GM18870 (cell line): ENCODE results near the gene C16orf87.
"Not testable (repeated sequence)": the region's sequence is repeated elsewhere in the genome, so short reads cannot be mapped to it uniquely, and the experiment has no call there.

Experiments used
- ATAC-seq: cut with Tn5 transposase; IDR thresholded peaks from one replicate; pipeline ENCODE4 v1.9.1; 2021; ENCODE audit warnings: moderate library complexity; ENCODE audit not compliant: unreplicated experiment

Gene C16orf87, protein sequence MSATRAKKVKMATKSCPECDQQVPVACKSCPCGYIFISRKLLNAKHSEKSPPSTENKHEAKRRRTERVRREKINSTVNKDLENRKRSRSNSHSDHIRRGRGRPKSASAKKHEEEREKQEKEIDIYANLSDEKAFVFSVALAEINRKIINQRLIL

DNA sequence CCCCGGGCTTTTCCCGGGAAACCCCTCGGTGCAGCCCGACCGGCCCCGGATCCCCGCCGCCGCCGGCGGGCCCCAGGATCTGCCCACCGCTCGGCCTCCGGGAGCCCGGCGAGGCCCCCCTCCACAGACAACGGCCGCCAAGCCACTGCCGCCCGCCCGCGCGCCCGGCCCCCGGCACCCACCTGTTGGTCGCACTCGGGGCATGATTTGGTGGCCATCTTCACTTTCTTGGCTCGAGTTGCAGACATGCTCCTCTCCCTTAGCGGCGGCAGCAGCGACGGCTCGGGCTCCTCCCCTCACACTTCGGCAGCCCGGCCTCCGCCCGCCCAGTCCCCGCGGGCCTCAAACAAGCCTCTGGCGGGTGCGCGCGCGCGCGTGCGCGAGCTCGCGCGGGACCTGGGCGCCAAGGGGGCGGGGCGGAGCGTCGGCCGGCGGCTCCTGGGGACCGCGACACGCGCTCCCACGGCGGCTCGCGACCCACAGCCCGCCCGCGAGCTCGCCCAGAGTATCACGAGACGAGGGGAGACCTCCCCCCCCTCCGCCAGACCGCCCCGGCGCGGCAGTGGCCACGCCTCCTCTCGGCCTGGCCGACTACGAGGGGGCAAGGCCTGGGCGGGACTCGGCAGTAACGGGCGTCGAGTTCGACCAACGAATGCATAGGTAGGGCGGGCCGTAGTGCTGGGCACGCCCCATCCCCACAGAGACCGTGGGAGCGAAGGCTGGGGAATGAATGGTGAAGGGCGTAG, at the start of gene C16orf87:
TSS of gene C16orf87 (minus strand) at position 279 of the 746 bp plus-strand sequence. CDS start at position 248, 31 bp downstream.
- peak; percentile 88 for ATAC-seq

DNA sequence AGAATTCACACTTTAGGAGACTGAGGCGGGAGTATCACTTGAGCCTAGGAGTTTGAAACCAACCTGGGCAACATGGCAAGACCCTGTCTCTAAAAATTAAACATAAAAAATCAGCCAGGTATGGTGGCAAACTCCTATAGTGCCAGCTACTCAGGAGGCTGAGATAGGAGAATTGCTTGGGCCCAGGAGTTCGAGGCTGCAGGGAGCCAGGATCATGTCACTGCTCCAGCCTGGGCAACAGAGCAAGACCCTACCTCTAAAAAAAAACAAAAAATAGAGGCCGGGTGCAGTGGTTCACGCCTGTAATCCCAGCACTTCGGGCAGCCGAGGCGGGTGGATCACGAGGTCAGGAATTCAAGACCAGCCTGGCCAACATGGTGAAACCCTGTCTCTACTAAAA, 44.3 kb upstream of the C16orf87 start:
- ATAC-seq = no peak

DNA sequence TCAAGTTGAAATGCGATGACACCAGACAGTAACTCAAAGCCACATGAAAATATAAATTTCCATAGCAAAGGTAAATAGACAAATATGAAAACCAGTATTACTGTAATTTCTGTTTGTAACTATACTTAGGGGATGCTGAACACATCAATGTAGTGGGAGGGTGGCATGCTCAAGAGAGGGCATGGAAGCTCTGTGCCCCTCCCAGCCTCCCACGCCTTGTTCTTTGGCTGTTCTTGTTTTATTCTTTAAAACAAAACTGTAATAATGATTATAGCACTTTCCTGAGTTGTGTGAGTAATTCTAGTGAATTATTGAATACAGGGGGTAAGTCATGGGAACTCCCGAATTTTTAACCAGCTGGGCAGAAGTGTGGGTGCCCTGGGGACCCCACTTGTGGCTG, 42.2 kb upstream of the C16orf87 start:
- no peak for ATAC-seq

DNA sequence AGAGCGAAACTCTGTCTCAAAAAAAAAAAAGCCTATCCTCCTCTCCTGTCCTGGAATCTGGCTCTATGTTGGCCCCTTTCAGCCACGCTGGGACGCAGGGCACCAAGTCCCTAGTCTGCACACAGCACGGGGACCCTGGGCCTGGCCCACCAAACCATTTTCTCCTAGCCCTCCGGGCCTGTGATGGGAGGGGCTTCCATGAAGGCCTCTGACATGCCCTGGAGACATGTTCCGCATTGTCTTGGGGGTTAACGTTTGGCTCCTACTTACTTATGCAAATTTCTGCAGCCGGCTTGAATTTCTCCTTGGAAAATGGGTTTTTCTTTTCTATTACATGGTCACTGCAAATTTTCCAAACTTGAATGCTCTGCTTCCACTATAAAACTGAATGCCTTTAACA, 40.6 kb upstream of the C16orf87 start:
- ATAC-seq = no peak

DNA sequence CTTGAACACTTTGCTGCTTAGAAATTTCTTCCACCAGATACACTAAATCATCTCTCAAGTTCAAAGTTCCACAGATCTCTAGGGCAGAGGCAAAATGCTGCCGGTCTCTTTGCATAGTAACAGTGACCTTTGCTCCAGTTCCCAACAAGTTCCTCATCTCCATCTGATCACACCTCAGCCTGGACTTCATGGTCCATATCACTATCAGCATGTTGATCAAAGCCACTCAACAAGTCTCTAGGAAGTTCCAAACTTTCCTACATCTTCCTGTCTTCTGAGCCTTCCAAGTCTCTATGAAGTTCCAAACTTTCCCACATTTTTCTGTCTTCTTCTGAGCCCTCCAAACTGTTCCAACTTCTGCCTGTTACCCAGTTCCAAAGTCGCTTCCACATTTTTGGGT, 37.9 kb upstream of the C16orf87 start:
- ATAC-seq = not testable (repeated sequence)

DNA sequence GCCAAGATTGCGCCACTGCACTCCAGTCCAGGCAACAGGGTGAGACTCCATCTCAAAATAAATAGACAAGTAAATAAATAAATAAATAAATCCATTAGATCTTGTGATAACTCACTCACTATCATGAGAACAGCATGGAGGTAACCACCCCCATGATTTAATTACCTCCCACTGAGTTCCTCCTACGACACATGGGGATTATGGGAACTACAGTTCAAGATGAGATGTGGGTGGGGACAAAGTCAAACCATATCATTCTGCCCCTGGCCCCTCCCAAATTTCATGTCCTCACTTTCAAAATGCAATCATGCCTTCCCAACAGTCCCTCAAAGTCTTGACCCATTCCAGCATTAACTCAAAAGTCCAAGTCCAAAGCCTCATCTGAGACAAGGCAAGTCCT, 36.5 kb upstream of the C16orf87 start:
- ATAC-seq = not testable (repeated sequence)

DNA sequence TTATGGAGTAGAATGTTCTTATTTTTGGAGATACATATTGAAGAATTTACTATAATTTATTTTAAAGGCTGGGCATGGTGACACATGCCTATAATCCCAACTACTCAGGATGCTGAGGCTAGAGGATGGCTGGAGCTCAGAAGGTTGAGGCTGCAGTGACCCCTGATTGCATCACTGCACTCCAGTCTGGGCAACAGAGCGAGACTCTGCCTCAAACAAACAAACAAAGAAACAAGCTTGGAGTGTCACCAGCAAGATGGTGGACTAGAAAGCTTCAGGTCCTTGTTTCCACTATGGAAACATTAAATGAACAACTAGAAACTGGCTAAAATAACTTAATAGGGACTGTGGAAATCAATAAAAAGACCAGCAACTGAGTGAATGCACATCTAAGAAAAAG, 35.3 kb upstream of the C16orf87 start:
- no peak for ATAC-seq

DNA sequence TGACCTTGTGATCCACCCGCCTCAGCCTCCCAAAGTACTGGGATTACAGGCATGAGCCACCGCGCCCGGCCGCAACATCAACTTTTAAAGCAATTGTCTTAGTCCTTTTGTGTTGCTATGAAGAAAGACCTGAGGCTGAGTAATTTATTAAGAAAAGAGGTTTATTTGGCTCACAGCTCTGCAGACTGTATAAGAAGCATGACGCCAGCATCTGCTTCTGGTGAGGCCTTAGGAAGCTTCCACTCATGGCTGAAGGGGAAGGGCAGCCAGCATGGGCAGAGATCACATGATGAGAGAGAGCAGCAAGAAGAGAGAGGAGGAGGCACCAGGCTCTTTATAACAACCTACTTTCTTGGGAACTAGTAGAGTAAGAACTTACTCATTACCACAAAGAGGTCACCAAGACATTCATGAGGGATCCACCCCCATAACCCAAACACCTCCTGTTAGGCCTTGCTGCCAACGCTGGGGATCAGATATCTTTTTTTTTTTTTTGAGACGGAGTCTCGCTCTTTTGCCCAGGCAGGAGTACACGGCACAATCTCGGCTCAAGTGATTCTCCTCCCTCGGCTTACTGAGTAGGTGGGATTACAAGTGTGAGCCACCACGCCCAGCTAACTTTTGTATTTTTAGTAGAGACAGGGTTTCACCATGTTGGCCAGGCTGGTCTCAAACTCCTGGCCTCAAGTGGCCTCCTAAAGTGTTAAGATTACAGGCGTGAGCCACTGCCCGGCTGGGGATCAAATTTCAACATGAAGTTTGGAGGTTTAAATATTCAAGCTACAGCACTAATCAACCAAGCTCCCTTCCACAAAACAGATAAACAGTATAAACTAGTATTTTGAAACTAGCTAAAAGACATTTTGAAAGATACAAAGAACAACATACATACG, 31.8 kb upstream of the C16orf87 start:
- no peak for ATAC-seq

DNA sequence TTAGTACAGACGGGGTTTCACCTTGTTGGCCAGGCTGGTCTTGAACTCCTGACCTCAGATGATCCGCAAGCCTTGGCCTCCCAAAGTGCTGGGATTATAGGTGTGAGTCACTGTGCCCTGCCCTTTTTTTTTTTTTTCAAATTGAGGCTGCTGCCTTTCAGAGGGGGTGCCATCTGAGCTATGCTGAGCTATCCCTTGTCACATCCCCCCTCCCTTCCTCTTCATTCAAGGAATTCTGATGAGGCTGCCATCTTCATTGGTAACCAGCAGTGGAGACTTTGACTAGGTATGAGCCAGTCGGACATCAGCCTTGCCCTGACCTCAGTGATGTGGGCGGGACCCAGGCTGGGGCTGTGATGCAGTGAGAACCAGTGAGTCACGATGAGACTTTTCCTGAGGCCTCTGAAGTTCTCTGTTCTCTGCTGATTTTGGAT, 28.8 kb upstream of the C16orf87 start:
- ATAC-seq = no peak

DNA sequence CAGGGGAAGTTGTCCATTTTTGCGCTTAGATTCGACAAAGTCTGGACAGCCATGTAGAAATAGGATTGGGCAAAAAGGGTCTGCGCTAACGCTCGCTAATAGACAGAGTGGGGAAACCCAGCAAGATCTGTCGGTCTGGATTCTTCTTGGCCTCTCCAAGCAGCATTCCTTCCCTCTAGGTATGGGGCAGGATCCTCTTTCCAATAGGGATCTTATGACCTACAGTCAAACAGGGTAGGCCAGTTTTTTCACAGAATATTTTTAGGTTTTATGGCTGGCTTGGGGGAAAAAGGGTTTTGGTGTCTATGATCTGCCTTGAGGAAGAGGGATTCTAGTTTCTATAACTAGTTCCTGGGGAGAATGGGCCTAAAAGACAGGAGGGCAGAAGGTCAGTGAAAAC, 27.2 kb upstream of the C16orf87 start:
- ATAC-seq = no peak

DNA sequence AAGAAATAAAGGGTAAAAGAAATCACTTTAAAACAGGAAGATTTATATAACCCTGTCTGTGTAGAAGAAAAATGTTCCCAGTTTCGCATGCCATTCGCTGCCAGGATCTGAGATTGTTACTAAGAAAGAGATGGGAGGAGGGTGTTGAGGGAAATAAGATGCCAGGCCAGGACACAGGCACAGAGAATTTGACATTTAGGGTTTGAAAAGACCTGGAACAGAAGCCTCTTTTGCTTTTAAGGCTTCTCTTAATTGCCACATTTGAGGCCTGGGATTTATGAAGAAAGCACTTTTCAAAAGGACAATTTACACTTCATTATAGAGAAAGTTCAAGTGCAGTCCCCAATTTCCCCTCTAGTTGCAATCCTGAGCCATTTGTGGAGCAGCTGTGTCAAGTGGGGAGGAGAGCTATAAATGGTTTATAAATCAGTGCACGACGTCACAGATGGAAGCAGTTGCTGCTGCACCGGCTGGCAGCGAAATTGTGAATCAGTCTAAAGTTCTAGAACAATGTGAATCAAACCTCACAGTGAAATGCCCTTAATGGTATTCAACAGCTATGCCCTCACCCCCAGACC, 26.5 kb upstream of the C16orf87 start:
- no peak for ATAC-seq

DNA sequence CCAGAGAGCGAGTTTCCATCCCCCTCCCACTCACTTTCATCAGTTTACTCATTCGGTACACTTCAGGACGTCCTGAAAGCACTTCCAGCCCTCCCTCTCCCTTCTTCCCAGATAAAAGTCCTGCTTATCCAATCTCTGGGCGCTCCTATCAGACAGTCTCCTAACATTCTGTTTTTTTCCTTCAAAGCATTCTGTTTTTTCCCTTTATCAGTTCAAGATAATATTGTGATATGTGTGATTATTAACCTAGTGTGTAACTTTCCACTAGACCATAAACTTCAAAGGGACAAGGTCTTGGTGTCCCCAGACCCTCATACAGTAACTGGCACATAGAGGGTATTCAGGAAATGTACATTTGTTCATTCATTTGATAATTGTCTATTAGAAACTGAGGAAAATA, 24.4 kb upstream of the C16orf87 start:
- ATAC-seq = no peak

DNA sequence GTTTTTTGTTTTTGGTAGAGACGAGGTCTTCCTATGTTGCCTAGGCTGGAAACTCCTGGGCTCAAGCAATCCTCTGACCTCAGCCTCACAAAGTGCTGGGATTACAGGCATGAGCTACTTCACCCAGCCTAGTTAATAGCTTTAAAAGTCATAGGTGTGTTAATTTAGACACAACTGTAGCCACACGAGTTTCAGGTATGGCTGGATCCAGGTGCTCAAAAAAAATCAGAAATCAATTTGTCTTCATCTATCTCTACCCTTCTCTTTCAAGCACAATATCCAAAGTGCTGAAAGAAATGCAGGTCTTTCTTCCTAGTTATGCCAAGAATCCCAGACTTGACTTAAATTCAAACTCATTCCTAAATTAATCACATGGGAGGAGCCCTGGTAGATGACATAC, 23.9 kb upstream of the C16orf87 start:
- ATAC-seq = no peak

DNA sequence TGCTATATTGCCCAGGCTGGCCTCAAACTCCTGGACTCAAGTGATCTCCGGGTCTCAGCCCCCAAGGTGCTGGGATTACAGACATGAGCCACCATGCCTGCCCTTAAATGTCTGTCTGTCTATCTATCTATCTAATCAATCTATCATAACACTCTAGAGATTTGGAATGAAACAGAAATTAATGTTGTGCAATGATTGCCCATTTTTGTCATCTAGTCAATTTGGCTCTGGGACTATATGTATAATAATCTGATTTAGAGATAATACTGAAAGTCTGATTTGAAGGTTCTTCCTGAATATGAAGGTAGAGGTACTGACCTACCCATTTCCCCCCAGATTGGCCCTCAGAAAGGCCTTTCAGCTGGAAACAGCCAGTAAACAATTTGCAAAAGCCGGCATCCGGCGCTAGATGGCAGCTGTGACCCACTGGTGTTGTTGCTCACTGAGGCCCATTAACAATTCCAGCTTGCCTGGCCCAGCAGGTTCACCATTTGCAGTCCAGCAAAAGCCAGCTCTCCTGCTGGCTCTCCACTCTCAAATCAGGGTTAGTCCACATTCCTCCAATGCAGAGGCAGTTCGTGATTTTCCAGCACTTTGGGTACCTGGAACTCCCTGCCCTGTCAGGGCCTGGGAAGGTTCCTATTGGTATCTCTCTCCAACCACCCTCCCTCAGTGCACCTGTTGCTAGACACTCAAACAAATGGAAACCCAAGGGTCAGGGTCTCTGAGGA, 22.9 kb upstream of the C16orf87 start:
- ATAC-seq = no peak

DNA sequence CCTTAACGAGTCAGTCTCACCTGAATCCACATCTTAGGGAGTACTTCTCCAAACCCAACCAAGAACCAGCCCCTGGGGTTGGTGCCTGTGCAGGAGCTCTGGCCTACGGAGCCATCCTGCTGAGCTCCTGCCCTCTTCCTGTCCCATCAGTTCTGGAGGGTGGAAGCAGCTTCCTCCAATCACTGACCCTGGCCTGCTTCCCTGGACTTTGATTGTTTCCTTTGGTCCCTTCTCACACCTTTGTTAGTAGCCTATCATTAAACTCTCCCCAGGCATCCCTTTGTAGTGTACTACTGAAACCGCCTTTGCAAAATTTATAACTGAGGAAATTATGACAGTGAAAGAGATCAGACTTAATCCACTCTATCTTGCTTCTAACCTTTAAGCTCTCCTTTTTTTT, 21.1 kb upstream of the C16orf87 start:
- ATAC-seq = no peak

DNA sequence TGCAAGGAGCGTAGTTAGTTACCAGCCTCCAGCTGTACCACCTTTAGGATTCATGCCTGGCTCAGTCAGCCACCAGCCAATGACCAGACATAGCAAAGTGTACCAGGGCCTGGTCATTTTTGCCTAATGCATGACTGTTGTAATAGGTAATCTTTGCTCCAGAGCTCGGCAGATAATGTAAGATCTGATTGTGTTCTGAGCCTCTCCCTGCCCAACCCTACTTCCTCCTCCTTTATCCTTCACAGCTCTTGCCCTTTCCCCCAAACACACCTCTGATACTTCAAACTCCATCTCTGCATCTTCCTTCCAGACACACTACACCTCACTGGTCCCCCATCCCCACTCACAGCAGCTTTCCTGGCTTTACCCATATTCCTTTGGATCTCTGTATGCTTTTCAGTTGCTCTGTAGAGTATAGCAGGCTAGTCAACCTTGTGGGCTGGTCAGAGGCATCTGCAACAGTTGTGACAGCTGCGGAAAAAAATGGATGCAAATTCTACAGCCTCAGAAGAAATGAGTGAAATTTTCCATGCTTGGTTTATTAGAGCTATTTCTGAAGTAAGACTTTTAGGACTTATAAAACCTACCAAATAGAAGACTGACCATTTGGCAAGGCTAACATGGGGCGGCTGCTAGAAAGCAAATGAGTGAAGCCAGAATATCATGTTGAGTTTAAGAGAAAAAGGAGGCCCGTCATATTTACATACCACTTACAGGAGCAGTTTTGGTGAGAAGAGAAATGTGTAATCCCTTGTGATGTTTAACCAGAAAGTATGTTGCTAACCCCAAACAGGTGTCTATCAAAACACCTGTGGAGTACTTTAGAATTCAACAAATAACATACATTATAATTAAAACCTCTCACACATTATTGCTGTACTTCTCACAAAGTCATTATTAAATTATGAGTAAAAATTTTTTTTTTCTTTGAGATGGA, 19.9 kb upstream of the C16orf87 start:
- ATAC-seq = peak; percentile 44

DNA sequence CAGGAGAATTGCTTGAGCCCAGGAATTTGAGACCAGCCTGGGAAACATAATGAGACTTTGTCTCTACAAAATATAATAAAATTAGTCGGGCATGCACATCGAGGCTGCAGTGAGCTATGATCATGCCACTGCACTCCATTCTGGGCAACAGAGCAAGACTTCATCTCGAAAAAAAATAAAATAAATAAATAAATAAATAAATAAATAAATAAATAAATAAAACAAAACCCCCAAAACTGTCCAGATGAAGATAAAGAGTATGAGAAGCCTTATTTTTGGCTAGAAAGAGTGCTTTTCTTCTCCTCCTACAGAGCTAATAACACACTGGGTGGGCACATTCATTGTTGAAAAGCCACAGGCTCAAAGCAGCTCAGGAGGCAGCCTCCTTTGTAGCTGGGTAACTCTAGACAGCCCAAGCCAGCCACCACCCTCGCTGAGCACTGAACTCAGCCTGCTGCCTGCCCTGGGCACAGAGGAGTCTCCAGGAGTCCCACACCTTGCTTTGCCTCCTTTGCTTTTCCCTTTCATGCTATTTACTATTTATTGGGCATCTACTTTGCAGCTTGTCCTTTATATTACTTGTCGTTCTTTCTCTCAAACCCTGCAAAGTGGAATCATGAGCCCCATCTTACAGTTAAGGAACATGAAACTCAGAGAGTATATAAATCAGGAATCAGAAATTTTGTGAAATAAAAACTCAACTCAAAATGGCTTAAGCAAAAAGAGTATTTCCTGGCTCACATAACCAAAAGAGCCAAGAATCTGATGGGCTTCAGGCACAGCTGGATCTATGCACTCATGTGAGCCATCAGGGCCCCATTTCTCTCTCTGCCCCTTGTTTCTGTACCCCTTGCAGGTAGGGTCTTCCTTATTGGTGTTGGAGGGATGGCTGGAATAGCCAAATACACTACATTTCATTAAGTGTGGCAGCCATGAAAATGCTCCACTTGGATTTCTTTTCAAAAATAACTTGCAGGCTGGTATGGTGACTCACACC, 18.1 kb upstream of the C16orf87 start:
- ATAC-seq = no peak

DNA sequence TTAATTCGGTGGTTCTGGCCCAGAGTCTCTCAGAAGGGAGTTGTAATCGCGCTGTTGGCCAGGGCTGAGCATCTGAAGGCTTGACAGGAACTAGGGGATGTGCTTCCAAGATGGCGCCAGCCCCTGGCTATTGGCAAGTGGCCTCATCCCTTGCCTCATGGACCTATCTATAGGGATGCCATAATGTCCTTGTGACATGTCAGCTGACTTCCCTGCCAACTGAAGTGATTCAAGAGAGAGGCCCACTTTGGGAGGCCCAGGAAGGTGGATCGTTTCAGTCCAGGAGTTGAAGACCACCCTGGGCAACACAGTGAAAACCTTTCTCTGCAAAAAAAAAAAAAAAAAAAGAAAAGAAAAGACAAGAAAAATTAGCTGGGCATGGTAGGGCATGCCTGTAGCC, 15.0 kb upstream of the C16orf87 start:
- no peak for ATAC-seq
